ENCODE measurements around the gene PNMT. TPM values are rescaled to one million over a fixed set of nuclear protein-coding genes. Genes with fewer than 3 reads are reported as not detected.

Gene PNMT
- total RNA-seq, 2 experiments from 2014 or later: not detected

DNA sequence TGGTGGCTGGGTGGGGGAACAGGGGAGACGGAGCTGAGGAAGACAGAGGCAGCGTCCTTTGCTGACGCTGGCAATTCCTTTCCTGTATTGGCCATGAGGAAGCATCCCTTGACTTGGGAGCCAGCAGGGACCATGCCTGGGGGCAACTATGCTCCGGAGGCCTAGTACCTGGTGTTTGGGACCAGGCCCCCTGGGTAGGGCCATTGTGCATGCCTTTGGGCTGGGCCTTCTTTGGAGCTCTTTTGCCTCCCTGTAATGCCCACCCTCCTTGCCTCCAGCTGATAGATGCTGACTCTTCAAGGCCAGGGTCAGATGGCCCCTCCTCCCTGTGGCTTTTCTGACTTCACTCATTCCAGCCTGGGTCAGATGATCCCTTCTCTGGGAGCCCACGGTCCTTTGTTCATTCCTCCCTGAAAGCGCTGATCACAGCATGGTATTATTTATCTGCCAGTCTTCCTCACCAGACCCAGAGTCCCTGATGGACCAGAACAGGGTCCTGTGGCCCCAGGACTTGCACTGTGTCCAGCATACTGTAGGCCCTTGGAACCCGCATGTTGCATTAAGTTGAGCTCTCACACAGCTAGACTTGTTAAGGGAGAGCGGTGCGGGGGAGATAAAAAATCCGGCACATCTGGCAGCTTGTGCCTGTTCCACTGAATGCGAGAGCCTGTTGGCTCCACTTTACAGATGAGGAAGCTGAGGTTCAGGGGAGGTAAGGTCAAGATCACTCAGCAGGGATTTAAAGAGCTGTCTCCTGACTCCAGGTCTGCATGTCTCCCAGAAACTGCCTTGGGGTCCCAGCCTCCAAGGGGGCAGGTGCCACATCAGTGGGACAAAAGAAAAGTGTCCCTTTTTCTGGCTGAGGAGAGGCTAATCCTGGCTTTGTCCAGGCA, 28.4 kb upstream of the PNMT start:
- Histone ChIP-seq H4K20me1 (ENCODE audit: insufficient read depth, low read length) (peaks cover 8% of the 10 kb centered on the region; the same call in 1 of the 2 replicates), H3K4me1 (ENCODE audit: insufficient read depth, low read length, poor library complexity, severe bottlenecking) (peaks cover 31% of the 10 kb centered on the region), H3K4me3 (ENCODE audit: low read depth, low read length, poor library complexity, severe bottlenecking) (no peak overlapping the region)

DNA sequence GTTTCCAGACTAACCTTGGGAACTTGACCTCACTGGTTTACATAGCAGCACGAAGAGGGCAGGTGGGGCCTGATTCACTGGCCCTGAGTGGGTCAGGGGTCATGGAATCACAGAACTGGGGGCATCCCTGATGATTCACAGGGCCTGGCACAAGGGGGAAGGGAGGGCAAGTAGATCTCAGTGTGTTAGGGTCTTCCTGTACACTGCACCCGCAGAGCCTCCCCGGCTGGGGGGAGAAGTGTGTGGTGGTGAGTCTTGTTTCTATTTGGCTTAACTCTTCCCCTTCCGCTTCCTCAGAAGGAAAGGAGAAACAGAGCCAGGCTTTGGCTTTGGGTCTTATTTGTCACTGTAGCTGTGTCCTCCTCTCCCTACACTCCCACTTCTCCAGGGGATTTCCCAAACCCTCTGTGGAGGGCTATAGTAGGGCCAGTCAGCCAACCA, 27.6 kb upstream of the PNMT start:
- CTCF ChIA-PET (ENCODE audit: unreplicated experiment): interaction anchor here (1.1 kb wide), 1 partner anchor 10 kb away, joined by 3 read pairs; no protein-coding TSS in a partner anchor
- BruUV-seq (replicated peaks): no TSS peak
- no peaks in the 10 kb centered on the region for H3K9me2 ChIP-seq (ENCODE audit: insufficient read depth, low read length)
- peaks cover 26% of the 10 kb centered on the region for H3K4me1 ChIP-seq (ENCODE audit: insufficient read depth, low read length, poor library complexity, severe bottlenecking)
- no peaks in the 10 kb centered on the region for H3K36me3 ChIP-seq (ENCODE audit: insufficient read depth, low read length)
- no peak for TF ChIP-seq EZH2phosphoT487 (IDR thresholded peaks at IDR 0.05; ENCODE audit: borderline replicate concordance, low read depth, low read length)
- TF ChIP-seq, protein P1, sequence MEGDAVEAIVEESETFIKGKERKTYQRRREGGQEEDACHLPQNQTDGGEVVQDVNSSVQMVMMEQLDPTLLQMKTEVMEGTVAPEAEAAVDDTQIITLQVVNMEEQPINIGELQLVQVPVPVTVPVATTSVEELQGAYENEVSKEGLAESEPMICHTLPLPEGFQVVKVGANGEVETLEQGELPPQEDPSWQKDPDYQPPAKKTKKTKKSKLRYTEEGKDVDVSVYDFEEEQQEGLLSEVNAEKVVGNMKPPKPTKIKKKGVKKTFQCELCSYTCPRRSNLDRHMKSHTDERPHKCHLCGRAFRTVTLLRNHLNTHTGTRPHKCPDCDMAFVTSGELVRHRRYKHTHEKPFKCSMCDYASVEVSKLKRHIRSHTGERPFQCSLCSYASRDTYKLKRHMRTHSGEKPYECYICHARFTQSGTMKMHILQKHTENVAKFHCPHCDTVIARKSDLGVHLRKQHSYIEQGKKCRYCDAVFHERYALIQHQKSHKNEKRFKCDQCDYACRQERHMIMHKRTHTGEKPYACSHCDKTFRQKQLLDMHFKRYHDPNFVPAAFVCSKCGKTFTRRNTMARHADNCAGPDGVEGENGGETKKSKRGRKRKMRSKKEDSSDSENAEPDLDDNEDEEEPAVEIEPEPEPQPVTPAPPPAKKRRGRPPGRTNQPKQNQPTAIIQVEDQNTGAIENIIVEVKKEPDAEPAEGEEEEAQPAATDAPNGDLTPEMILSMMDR (conservative IDR thresholded peaks at IDR 0.05; ENCODE audit: low read length): no peak
- H3K4me2 ChIP-seq (ENCODE audit: low read length): peak overlapping the region; percentile 20; the same call in 1 of the 2 replicates
- H2AFZ ChIP-seq (ENCODE audit: low read length): no peak overlapping the region
- DNase-seq (ENCODE audit: low spot score): no peak
- no peak overlapping the region for H3K27ac ChIP-seq (ENCODE audit: low read depth, low read length, poor library complexity, severe bottlenecking)
- intact Hi-C loops (cut with micrococcal nuclease; ENCODE audit: unreplicated experiment): no loop called here
- no peaks in the 10 kb centered on the region for H3K9me3 ChIP-seq (ENCODE audit: low read length)
- H4K20me1 ChIP-seq (ENCODE audit: insufficient read depth, low read length): peaks cover 8% of the 10 kb centered on the region; the same call in 1 of the 2 replicates
- H3K4me3 ChIP-seq (ENCODE audit: low read depth, low read length, poor library complexity, severe bottlenecking): no peak overlapping the region
- POLR2A ChIA-PET: no interaction called here
- H3K79me2 ChIP-seq (ENCODE audit: insufficient read depth, low read depth, low read length): peaks cover 20% of the 10 kb centered on the region

More for the DNA sequence above, 28.4 kb upstream of the PNMT start:
- no TSS peak for BruUV-seq (replicated peaks)
- ChIA-PET CTCF (ENCODE audit: unreplicated experiment) (interaction anchor here (1.1 kb wide), 1 partner anchor 9 kb away, joined by 3 read pairs; no protein-coding TSS in a partner anchor), POLR2A (interaction anchor here (0.6 kb wide), 1 partner anchor 292 kb away, joined by 3 read pairs; no protein-coding TSS in a partner anchor)
- TF ChIP-seq, protein P1 (conservative IDR thresholded peaks at IDR 0.05; ENCODE audit: low read length): no peak
- TF ChIP-seq EZH2phosphoT487 (IDR thresholded peaks at IDR 0.05; ENCODE audit: borderline replicate concordance, low read depth, low read length): no peak
- H3K36me3 ChIP-seq (ENCODE audit: insufficient read depth, low read length): no peaks in the 10 kb centered on the region
- peaks cover 20% of the 10 kb centered on the region for H3K79me2 ChIP-seq (ENCODE audit: insufficient read depth, low read depth, low read length)
- H3K27ac ChIP-seq (ENCODE audit: low read depth, low read length, poor library complexity, severe bottlenecking): no peak overlapping the region
- intact Hi-C loops (cut with micrococcal nuclease; ENCODE audit: unreplicated experiment): no loop called here
- H3K4me2 ChIP-seq (ENCODE audit: low read length): no peak overlapping the region
- no peaks in the 10 kb centered on the region for H3K9me2 ChIP-seq (ENCODE audit: insufficient read depth, low read length)
- no peak for DNase-seq (ENCODE audit: low spot score)
- H3K9me3 ChIP-seq (ENCODE audit: low read length): no peaks in the 10 kb centered on the region
- H2AFZ ChIP-seq (ENCODE audit: low read length): no peak overlapping the region
